Endothelial cell of umbilical vein (primary cell): Measurements from ENCODE around the gene CLN6. TPM values are rescaled to one million over a fixed set of nuclear protein-coding genes. Genes with fewer than 3 reads are reported as not detected.

Source experiments
- BruUV-seq: library from RNA; stranded (reverse); fragments of 400-500 nt; replicated peaks from 2 replicates; lab custom pipeline; 2021; lab: Mats Ljungman, UMichigan
- CTCF ChIA-PET: fragments of 300-600, 350-600 bp; sonication (Branson Sonifier 250); formaldehyde crosslinking; loops from one replicate; lab custom pipeline; 2021; ENCODE audit warnings: antibody characterized with exemption, inconsistent platforms; lab: Charles Lee
- POLR2A ChIA-PET: fragments of 300-600, 350-600 bp; sonication (Branson Sonifier 250); formaldehyde crosslinking; loops from one replicate; lab custom pipeline; 2021; ENCODE audit warnings: antibody characterized with exemption, inconsistent platforms; lab: Charles Lee
- DNase-seq: peaks from one replicate; pipeline ENCODE4 v3.0.0-alpha.2; 2011; ENCODE audit warnings: low read depth, low spot score
- FAIRE-seq: peaks from 2 replicates; lab custom pipeline; 2011; peaks lifted over from hg19 to GRCh38; lab: Jason Lieb, UNC
- H2AFZ ChIP-seq: 2 replicates; pipeline ENCODE4 v1.6.0; 2012; ENCODE audit warnings: low read depth, low read length, control low read depth, inconsistent platforms
- H3K27ac ChIP-seq: 2 replicates; pipeline ENCODE4 v1.5.1; 2011; ENCODE audit warnings: low read depth, mild to moderate bottlenecking, control low read depth, low read length, moderate library complexity; ENCODE audit not compliant: insufficient read depth
- H3K27me3 ChIP-seq, 2 experiments: 2 replicates each; pipeline versions ENCODE4 v1.6.0 to v1.6.1; 2011; ENCODE audit warnings: low read length in 2 of 2, mixed read lengths in 1 of 2; ENCODE audit not compliant: control insufficient read depth in 2 of 2, insufficient read depth in 2 of 2
- H3K36me3 ChIP-seq, 2 experiments: 2 replicates in 1 of 2; 3 replicates in 1 of 2; pipeline ENCODE4 v1.5.1; 2011; ENCODE audit warnings: low read length in 2 of 2, mild to moderate bottlenecking in 1 of 2, moderate library complexity in 1 of 2; ENCODE audit not compliant: control insufficient read depth in 2 of 2, insufficient read depth in 2 of 2; ENCODE audit errors: extremely low read depth in 1 of 2
- H3K4me1 ChIP-seq: 3 replicates; pipeline ENCODE4 v1.5.1; 2011; ENCODE audit warnings: mild to moderate bottlenecking, low read length; ENCODE audit not compliant: control insufficient read depth, insufficient read depth; ENCODE audit errors: extremely low read depth
- H3K4me2 ChIP-seq: 2 replicates; pipeline ENCODE4 v1.6.1; 2011; ENCODE audit warnings: low read length, control low read depth, mixed read lengths; ENCODE audit not compliant: insufficient read depth
- H3K4me3 ChIP-seq, 3 experiments: fragments of 200-600 bp in 1 of 3; sonication (generic), shearing (Covaris generic) in 1 of 3; replicated peaks in 1 of 3; 2 replicates each; pipeline ENCODE4 v1.5.1; 2011 to 2016; ENCODE audit warnings: control low read depth in 3 of 3, low read length in 3 of 3, mild to moderate bottlenecking in 2 of 3, inconsistent platforms in 1 of 3, low read depth in 1 of 3, moderate library complexity in 1 of 3; ENCODE audit not compliant: insufficient read depth in 1 of 3
- H3K79me2 ChIP-seq: 2 replicates; pipeline ENCODE4 v1.6.0; 2012; ENCODE audit warnings: low read length, inconsistent platforms; ENCODE audit not compliant: control insufficient read depth, insufficient read depth
- H3K9ac ChIP-seq: replicated peaks from 2 replicates; pipeline ENCODE3; 2011; ENCODE audit warnings: low read length, control low read depth; ENCODE audit not compliant: insufficient read depth; ENCODE audit errors: extremely low read depth
- H3K9me1 ChIP-seq: replicated peaks from 3 replicates; pipeline ENCODE4 v1.6.0; 2011; ENCODE audit warnings: mild to moderate bottlenecking, low read length; ENCODE audit not compliant: control insufficient read depth, insufficient read depth; ENCODE audit errors: extremely low read depth
- H3K9me3 ChIP-seq: replicated peaks from 2 replicates; pipeline ENCODE4 v1.5.1; 2012; ENCODE audit warnings: low read length, inconsistent platforms; ENCODE audit not compliant: control insufficient read depth, insufficient read depth
- H4K20me1 ChIP-seq: replicated peaks from 2 replicates; pipeline ENCODE3; 2011; ENCODE audit warnings: mild to moderate bottlenecking, low read length; ENCODE audit not compliant: control insufficient read depth, insufficient read depth; ENCODE audit errors: extremely low read depth
- CTCF ChIP-seq, 2 donors: IDR thresholded peaks; 1 replicate in 1 of 2; 2 replicates in 1 of 2; pipeline ENCODE4 v1.5.1; 2011; ENCODE audit warnings: low read length in 2 of 2, mild to moderate bottlenecking in 2 of 2, moderate library complexity in 2 of 2, control low read depth in 1 of 2, inconsistent platforms in 1 of 2, low read depth in 1 of 2; ENCODE audit not compliant: insufficient read depth in 1 of 2; ENCODE audit errors: extremely low read depth in 1 of 2
- EZH2 ChIP-seq: IDR thresholded peaks from 2 replicates; pipeline ENCODE4 v1.6.1; 2012; ENCODE audit warnings: borderline replicate concordance, low read depth, mild to moderate bottlenecking, moderate library complexity, low read length, inconsistent platforms; ENCODE audit not compliant: severe bottlenecking
- GATA2 ChIP-seq: IDR thresholded peaks from 2 replicates; pipeline ENCODE4 v1.7.0; 2011; ENCODE audit warnings: low read depth, mild to moderate bottlenecking, moderate library complexity, mixed read lengths, low read length; ENCODE audit not compliant: insufficient read length, insufficient read depth
- JUN ChIP-seq: IDR thresholded peaks from 2 replicates; pipeline ENCODE4 v1.6.1; 2011; ENCODE audit warnings: borderline replicate concordance, low read depth; ENCODE audit not compliant: insufficient read length, insufficient read depth
- MAX ChIP-seq: IDR thresholded peaks from 2 replicates; pipeline ENCODE4 v1.6.1; 2011; ENCODE audit not compliant: insufficient read depth, insufficient read length
- MYC ChIP-seq: IDR thresholded peaks from one replicate; pipeline ENCODE4 v1.6.1; 2011; ENCODE audit warnings: mild to moderate bottlenecking, low read depth, low read length
- POLR2A ChIP-seq: IDR thresholded peaks from 2 replicates; pipeline ENCODE4 v1.6.1; 2012; ENCODE audit warnings: low read depth, mild to moderate bottlenecking, control low read depth, low read length
- dilution Hi-C: fragments of 300-500 bp; cut with MboI; formaldehyde crosslinking; loops from one replicate; pipeline ENCODE4 v1.15.0; 2019; ENCODE audit warnings: low sequenced_read_pairs; ENCODE audit not compliant: extremely low pct_ligation_motif_present
- intact Hi-C: fragments of 100-400 bp; cut with micrococcal nuclease; formaldehyde crosslinking; loops from one replicate; pipeline ENCODE4 v1.10.0; 2022
- polyA plus RNA-seq, 4 experiments: library from polyadenylated mRNA; depleted of rRNA in 3 of 4; stranded (reverse) in 3 of 4; unstranded in 1 of 4; fragments of >200 nt; gene quantifications; 2 replicates each; pipeline versions ENCODE4 v1.2.1 to v1.2.3, GENCODE V29; 2011 to 2012; ENCODE audit warnings: missing spikeins in 1 of 4
- total RNA-seq: library from RNA; stranded (reverse); gene quantifications from 2 replicates; pipeline ENCODE4 v1.2.3, GENCODE V29; 2021

CLN6 gene
- total and polyA plus RNA-seq, 2 donors (not counting 3 experiments of a cell fraction or from before 2014, with no cell fraction given): 53.9 to 75.5 TPM

- Histone ChIP-seq H3K4me3 (no peak overlapping the region), H3K27me3 (no peaks in the 10 kb centered on the region), H4K20me1 (no peaks in the 10 kb centered on the region), H2AFZ (no peak overlapping the region), H3K9me1 (no peaks in the 10 kb centered on the region), H3K4me2 (no peak overlapping the region), H3K27ac (no peak overlapping the region), H3K36me3 (peaks cover 11% of the 10 kb centered on the region in 2 experiments), H3K4me1 (no peaks in the 10 kb centered on the region), H3K79me2 (no peaks in the 10 kb centered on the region), H3K9me3 (no peaks in the 10 kb centered on the region), H3K9ac (no peak overlapping the region)
- FAIRE-seq (peak; percentile 47), DNase-seq (peak; percentile 67)
- dilution Hi-C loops (no loop called here), intact Hi-C loops (no loop called here)
- TF ChIP-seq MYC: no peak
- TF ChIP-seq JUN: no peak
- TF ChIP-seq GATA2: no peak
- no peak for TF ChIP-seq MAX
- TF ChIP-seq CTCF (IDR thresholded peaks at IDR 0.05; ENCODE audit: extremely low read depth in 1 of 2, insufficient read depth in 1 of 2, low read depth in 1 of 2, low read length in 2 of 2): no peak
- no peak for TF ChIP-seq POLR2A
- no peak for TF ChIP-seq EZH2
- ChIA-PET POLR2A (no interaction called here), CTCF (no interaction called here)
- no TSS peak for BruUV-seq
Observed at GRCh38 chr15:68187559-68187958, 42.0 kb downstream of the CLN6 start.
